OCI-LY7 (cell line): ENCODE data around the gene ENGASE. TPM values are rescaled to one million over a fixed set of nuclear protein-coding genes. Genes with fewer than 3 reads are reported as not detected.

Experiments
- BruUV-seq: library from RNA; stranded (reverse); fragments of 400-500 nt; replicated peaks from 2 replicates; lab custom pipeline; 2021; lab: Mats Ljungman, UMichigan
- CTCF ChIA-PET: fragments of 300-600 bp; sonication (Branson Sonifier 250); formaldehyde crosslinking; loops from one replicate; lab custom pipeline; 2022; ENCODE audit warnings: antibody characterized with exemption; ENCODE audit not compliant: unreplicated experiment; lab: Charles Lee
- POLR2A ChIA-PET: fragments of 300-600 bp; sonication (Branson Sonifier 250); formaldehyde crosslinking; loops from one replicate; lab custom pipeline; 2022; ENCODE audit warnings: antibody characterized with exemption; lab: Charles Lee
- DNase-seq: peaks from one replicate; pipeline ENCODE4 v3.0.0-alpha.2; 2015; ENCODE audit warnings: low spot score
- H2AFZ ChIP-seq: fragments of 200-600 bp; sonication (generic), shearing (Covaris generic); 2 replicates; pipeline ENCODE4 v1.6.1; 2014; ENCODE audit warnings: mild to moderate bottlenecking, antibody characterized with exemption, low read length, moderate library complexity
- H3K27ac ChIP-seq: fragments of 200-600 bp; sonication (generic); 2 replicates; pipeline ENCODE4 v1.5.1; 2014; ENCODE audit warnings: mixed run types, low read depth, mild to moderate bottlenecking, moderate library complexity, low read length, inconsistent platforms; ENCODE audit not compliant: poor library complexity, severe bottlenecking
- H3K36me3 ChIP-seq: fragments of 200-600 bp; sonication (generic); 2 replicates; pipeline ENCODE4 v1.6.1; 2014; ENCODE audit warnings: mild to moderate bottlenecking, antibody characterized with exemption, low read length, moderate library complexity, mixed read lengths; ENCODE audit not compliant: insufficient read depth
- H3K4me1 ChIP-seq: fragments of 200-600 bp; sonication (generic); 2 replicates; pipeline ENCODE4 v1.5.1; 2014; ENCODE audit warnings: mild to moderate bottlenecking, low read length; ENCODE audit not compliant: insufficient read depth, poor library complexity, severe bottlenecking
- H3K4me2 ChIP-seq: fragments of 200-600 bp; sonication (generic); 2 replicates; pipeline ENCODE4 v1.6.1; 2014; ENCODE audit warnings: mild to moderate bottlenecking, low read length
- H3K4me3 ChIP-seq: fragments of 200-600 bp; sonication (generic); 2 replicates; pipeline ENCODE4 v1.5.1; 2014; ENCODE audit warnings: mild to moderate bottlenecking, low read depth, low read length; ENCODE audit not compliant: poor library complexity, severe bottlenecking
- H3K79me2 ChIP-seq: fragments of 200-600 bp; sonication (generic); 2 replicates; pipeline ENCODE4 v1.6.1; 2016; ENCODE audit warnings: low read depth, mild to moderate bottlenecking, low read length, moderate library complexity, mixed read lengths; ENCODE audit not compliant: insufficient read depth
- H3K9me2 ChIP-seq: fragments of 200-600 bp; sonication (generic); 2 replicates; pipeline ENCODE4 v1.6.1; 2016; ENCODE audit warnings: mild to moderate bottlenecking, low read length, mixed read lengths; ENCODE audit not compliant: insufficient read depth
- H3K9me3 ChIP-seq: fragments of 200-600 bp; sonication (generic); 2 replicates; pipeline ENCODE4 v1.6.1; 2014; ENCODE audit warnings: mild to moderate bottlenecking, mixed run types, low read length, mixed read lengths
- H4K20me1 ChIP-seq: fragments of 200-600 bp; sonication (generic); 2 replicates; pipeline ENCODE4 v1.6.1; 2014; ENCODE audit warnings: mild to moderate bottlenecking, antibody characterized with exemption, low read length, moderate library complexity, mixed read lengths; ENCODE audit not compliant: insufficient read depth
- CTCF ChIP-seq: fragments of 200-600 bp; sonication (generic); conservative IDR thresholded peaks from 2 replicates; pipeline ENCODE4 v1.5.1; 2014; ENCODE audit warnings: mild to moderate bottlenecking, antibody characterized with exemption, low read length, moderate library complexity, mixed read lengths
- EZH2phosphoT487 ChIP-seq: fragments of 200-600 bp; sonication (generic); IDR thresholded peaks from 2 replicates; pipeline ENCODE4 v1.6.1; 2018; ENCODE audit warnings: low read depth, borderline replicate concordance, mild to moderate bottlenecking, mixed run types, antibody characterized with exemption, low read length, moderate library complexity, mixed read lengths
- intact Hi-C: fragments of 100-400 bp; cut with micrococcal nuclease; formaldehyde crosslinking; loops from one replicate; pipeline ENCODE4 v1.10.0; 2022; ENCODE audit not compliant: unreplicated experiment
- total RNA-seq, 2 experiments: library from RNA; depleted of rRNA in 1 of 2; stranded (reverse); fragments of >200 nt in 1 of 2; shearing (Covaris generic) in 1 of 2; gene quantifications; 2 replicates each; pipeline ENCODE4 v1.2.3, GENCODE V29; 2014 to 2022

ENGASE gene
- total RNA-seq, 2 experiments from 2014 or later, result 8.4 to 35.1 TPM

DNA sequence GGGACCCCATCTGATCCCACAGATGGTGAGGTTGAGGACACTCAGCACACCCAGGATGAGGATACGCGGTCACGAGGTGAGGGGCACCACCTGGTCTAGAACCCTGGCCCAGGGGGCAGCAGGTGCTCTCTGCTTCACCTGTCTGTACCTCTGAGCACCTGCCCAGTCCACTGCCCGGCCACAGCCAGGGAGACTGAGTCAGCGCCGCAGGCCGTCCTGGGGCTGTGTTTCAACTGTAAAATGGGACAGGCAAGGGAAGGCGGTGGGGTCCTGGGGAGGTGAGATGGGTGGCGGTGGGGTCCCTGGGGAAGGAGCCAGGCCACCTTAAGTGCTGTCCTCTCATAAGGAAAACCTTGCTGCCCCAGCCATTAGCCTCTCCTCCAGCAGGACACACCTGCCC lies 60.4 kb downstream of the ENGASE start:
- Histone ChIP-seq H4K20me1 (no peaks in the 10 kb centered on the region), H3K4me1 (no peaks in the 10 kb centered on the region), H3K27ac (no peak overlapping the region), H3K4me3 (no peak overlapping the region), H3K9me3 (no peaks in the 10 kb centered on the region), H3K4me2 (no peak overlapping the region), H3K79me2 (no peaks in the 10 kb centered on the region), H3K9me2 (no peaks in the 10 kb centered on the region), H3K36me3 (no peaks in the 10 kb centered on the region), H2AFZ (no peak overlapping the region)
- CTCF ChIA-PET, result no interaction called here
- no peak for TF ChIP-seq EZH2phosphoT487
- TF ChIP-seq CTCF, result no peak
- DNase-seq, result no peak
- intact Hi-C loops, result no loop called here
- POLR2A ChIA-PET, result no interaction called here
- no TSS peak for BruUV-seq

DNA sequence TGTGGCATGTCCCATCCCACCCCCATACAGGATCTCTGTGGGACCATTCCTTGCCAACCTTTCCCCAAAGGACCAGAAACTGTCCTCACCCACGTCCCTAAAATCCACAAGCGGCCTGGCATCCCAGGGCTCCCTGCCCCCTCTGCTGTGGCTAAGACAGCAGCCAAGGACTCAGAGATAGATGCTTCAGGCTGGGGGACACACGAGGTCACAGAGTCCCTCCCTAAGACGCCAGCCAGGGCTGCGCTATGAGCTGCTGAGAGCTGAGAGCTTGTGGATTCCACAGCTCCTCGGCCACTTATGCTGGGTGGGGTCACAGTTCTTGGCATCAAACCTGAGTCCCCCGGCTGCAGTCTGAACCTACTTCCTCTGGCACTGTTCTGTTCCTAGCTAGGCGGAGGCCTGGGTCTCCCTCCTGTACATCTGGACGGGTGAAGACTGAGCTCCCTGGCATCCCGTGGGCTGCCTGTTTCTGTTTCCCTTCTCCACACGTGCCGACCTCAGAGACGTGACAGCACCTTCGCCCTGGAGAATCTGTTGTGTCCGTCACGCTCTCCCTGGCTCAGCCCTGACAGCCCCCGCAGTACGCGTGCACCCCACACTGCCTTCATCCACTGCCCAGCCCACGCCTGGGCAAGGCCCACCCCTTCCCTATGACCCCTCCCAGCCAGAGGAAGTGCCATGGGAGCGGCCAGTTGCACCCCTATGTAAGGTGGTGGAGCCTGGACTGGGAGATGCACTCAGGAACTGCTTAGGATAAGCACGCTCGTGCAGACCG lies 61.2 kb downstream of the ENGASE start:
- H3K79me2 ChIP-seq, result no peaks in the 10 kb centered on the region
- POLR2A ChIA-PET, result interaction anchor here (0.8 kb wide), 1 partner anchor 33 kb away, joined by 3 read pairs; no protein-coding TSS in a partner anchor
- no peak overlapping the region for H3K4me3 ChIP-seq
- no peaks in the 10 kb centered on the region for H3K36me3 ChIP-seq
- no peaks in the 10 kb centered on the region for H3K9me2 ChIP-seq
- TF ChIP-seq EZH2phosphoT487, result no peak
- no peak for TF ChIP-seq CTCF
- CTCF ChIA-PET, result no interaction called here
- H3K9me3 ChIP-seq, result no peaks in the 10 kb centered on the region
- H3K4me2 ChIP-seq, result no peak overlapping the region
- H3K4me1 ChIP-seq, result no peaks in the 10 kb centered on the region
- no TSS peak for BruUV-seq
- no peak overlapping the region for H3K27ac ChIP-seq
- H2AFZ ChIP-seq, result no peak overlapping the region
- H4K20me1 ChIP-seq, result no peaks in the 10 kb centered on the region
- intact Hi-C loops, result no loop called here
- no peak for DNase-seq

Other genes with a start within 250 kb of the ENGASE start
- gene USP36, start 234.0 kb upstream of the ENGASE start, total RNA-seq (2014; rRNA removed; shearing (Covaris generic)), result 46.6 and 47.2 TPM in 2 replicates
- 113 and 144 TPM in 2 replicates for gene USP36, start 234.0 kb upstream of the ENGASE start, total RNA-seq (2022)
- gene CEP295NL, start 171.6 kb upstream of the ENGASE start, total RNA-seq (2014; rRNA removed; shearing (Covaris generic)), result not detected in 2 replicates
- not detected in 2 replicates for gene CEP295NL, start 171.6 kb upstream of the ENGASE start, total RNA-seq (2022)
- 0.54 and 0.57 TPM in 2 replicates for gene TIMP2, start 149.4 kb upstream of the ENGASE start, total RNA-seq (2014; rRNA removed; shearing (Covaris generic))
- not detected in 2 replicates for gene TIMP2, start 149.4 kb upstream of the ENGASE start, total RNA-seq (2022)
- gene LGALS3BP, start 94.9 kb upstream of the ENGASE start, total RNA-seq (2014; rRNA removed; shearing (Covaris generic)), result 0.88 TPM in 1 of 2 replicates, not detected in the other
- gene LGALS3BP, start 94.9 kb upstream of the ENGASE start, total RNA-seq (2022), result 1.3 and 1.7 TPM in 2 replicates
- 36.3 and 37.2 TPM in 2 replicates for gene CANT1, start 65.1 kb upstream of the ENGASE start, total RNA-seq (2014; rRNA removed; shearing (Covaris generic))
- 51.7 and 60.5 TPM in 2 replicates for gene CANT1, start 65.1 kb upstream of the ENGASE start, total RNA-seq (2022)
- gene C1QTNF1, start 50.7 kb upstream of the ENGASE start, total RNA-seq (2014; rRNA removed; shearing (Covaris generic)), result not detected in 2 replicates
- gene C1QTNF1, start 50.7 kb upstream of the ENGASE start, total RNA-seq (2022), result not detected in 2 replicates